Measurements from ENCODE around the gene SLC25A11. TPM values are rescaled to one million over a fixed set of nuclear protein-coding genes. Genes with fewer than 3 reads are reported as not detected.

The SLC25A11 gene
- total and polyA plus RNA-seq, 2 experiments from 2014 or later: 59.5 to 78.7 TPM

GRCh38 chr17:4945176-4945943, 5.5 kb upstream of the SLC25A11 start:
- 70% methylated on average over 7 of the region's 7 CpGs for WGBS (ENCODE audit: low lambda C conversion rate, missing lambda C conversion rate)
- DNase-seq (ENCODE audit: low spot score): peak; percentile 82
- H3K36me3 ChIP-seq (replicated peaks; ENCODE audit: insufficient read depth, low read depth): no peaks in the 10 kb centered on the region

DNA sequence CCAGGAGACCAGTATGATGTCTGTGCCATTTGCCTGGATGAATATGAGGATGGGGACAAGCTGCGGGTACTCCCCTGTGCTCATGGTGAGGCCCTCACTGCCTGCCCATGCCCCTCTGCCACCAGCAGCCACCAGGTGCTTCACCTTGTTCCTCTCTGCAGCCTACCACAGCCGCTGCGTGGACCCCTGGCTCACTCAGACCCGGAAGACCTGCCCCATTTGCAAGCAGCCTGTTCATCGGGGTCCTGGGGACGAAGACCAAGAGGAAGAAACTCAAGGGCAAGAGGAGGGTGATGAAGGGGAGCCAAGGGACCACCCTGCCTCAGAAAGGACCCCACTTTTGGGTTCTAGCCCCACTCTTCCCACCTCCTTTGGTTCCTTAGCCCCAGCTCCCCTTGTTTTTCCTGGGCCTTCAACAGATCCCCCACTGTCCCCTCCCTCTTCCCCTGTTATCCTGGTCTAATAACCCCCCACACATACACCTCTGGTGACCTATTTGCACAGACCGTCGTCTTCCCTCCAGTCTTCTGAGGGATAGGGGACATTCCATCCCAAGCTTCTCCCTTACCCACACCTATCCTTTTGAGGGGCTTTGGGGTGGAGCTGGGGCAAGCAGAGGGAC, 4.8 kb upstream of the SLC25A11 start:
- 81% methylated on average over 8 of the region's 8 CpGs for WGBS (ENCODE audit: low lambda C conversion rate, missing lambda C conversion rate)
- peaks cover 27% of the 10 kb centered on the region for H3K4me1 ChIP-seq (ENCODE audit: insufficient read depth)
- DNase-seq (ENCODE audit: low spot score): no peak
- no peaks in the 10 kb centered on the region for H3K27me3 ChIP-seq
- no peaks in the 10 kb centered on the region for H3K9me3 ChIP-seq (ENCODE audit: low read depth)
- H3K27ac ChIP-seq: peak overlapping the region; percentile 91
- no peak for TF ChIP-seq EZH2 (IDR thresholded peaks at IDR 0.05; ENCODE audit: borderline replicate concordance)
- TF ChIP-seq EZH2phosphoT487 (IDR thresholded peaks at IDR 0.05; ENCODE audit: low read depth, severe bottlenecking, unreplicated experiment): no peak
- TF ChIP-seq, protein P1, sequence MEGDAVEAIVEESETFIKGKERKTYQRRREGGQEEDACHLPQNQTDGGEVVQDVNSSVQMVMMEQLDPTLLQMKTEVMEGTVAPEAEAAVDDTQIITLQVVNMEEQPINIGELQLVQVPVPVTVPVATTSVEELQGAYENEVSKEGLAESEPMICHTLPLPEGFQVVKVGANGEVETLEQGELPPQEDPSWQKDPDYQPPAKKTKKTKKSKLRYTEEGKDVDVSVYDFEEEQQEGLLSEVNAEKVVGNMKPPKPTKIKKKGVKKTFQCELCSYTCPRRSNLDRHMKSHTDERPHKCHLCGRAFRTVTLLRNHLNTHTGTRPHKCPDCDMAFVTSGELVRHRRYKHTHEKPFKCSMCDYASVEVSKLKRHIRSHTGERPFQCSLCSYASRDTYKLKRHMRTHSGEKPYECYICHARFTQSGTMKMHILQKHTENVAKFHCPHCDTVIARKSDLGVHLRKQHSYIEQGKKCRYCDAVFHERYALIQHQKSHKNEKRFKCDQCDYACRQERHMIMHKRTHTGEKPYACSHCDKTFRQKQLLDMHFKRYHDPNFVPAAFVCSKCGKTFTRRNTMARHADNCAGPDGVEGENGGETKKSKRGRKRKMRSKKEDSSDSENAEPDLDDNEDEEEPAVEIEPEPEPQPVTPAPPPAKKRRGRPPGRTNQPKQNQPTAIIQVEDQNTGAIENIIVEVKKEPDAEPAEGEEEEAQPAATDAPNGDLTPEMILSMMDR (IDR thresholded peaks at IDR 0.05; ENCODE audit: poor library complexity): no peak
- H4K20me1 ChIP-seq (ENCODE audit: insufficient read depth, poor library complexity, severe bottlenecking): peaks cover 21% of the 10 kb centered on the region
- peaks cover 66% of the 10 kb centered on the region for H3K79me2 ChIP-seq
- no peaks in the 10 kb centered on the region for H3K9me2 ChIP-seq (replicated peaks; ENCODE audit: insufficient read depth)
- H2AFZ ChIP-seq: no peak overlapping the region
- no peak overlapping the region for H3K4me3 ChIP-seq
- peak overlapping the region; percentile 86 for H3K4me2 ChIP-seq
- no peaks in the 10 kb centered on the region for H3K36me3 ChIP-seq (replicated peaks; ENCODE audit: insufficient read depth, low read depth)

More at GRCh38 chr17:4945176-4945943, 5.5 kb upstream of the SLC25A11 start:
- H3K9me2 ChIP-seq (replicated peaks; ENCODE audit: insufficient read depth): no peaks in the 10 kb centered on the region
- peaks cover 21% of the 10 kb centered on the region for H4K20me1 ChIP-seq (ENCODE audit: insufficient read depth, poor library complexity, severe bottlenecking)
- H3K4me2 ChIP-seq: peak overlapping the region; percentile 86
- H3K4me1 ChIP-seq (ENCODE audit: insufficient read depth): peaks cover 31% of the 10 kb centered on the region
- peaks cover 66% of the 10 kb centered on the region for H3K79me2 ChIP-seq
- peak overlapping the region; percentile 100 for H3K27ac ChIP-seq
- H3K4me3 ChIP-seq: no peak overlapping the region
- H3K27me3 ChIP-seq: no peaks in the 10 kb centered on the region
- no peaks in the 10 kb centered on the region for H3K9me3 ChIP-seq (ENCODE audit: low read depth)
- TF ChIP-seq, protein P1 (IDR thresholded peaks at IDR 0.05; ENCODE audit: poor library complexity): no peak
- TF ChIP-seq EZH2 (IDR thresholded peaks at IDR 0.05; ENCODE audit: borderline replicate concordance) (no peak), EZH2phosphoT487 (IDR thresholded peaks at IDR 0.05; ENCODE audit: low read depth, severe bottlenecking, unreplicated experiment) (no peak)
- no peak overlapping the region for H2AFZ ChIP-seq

DNA sequence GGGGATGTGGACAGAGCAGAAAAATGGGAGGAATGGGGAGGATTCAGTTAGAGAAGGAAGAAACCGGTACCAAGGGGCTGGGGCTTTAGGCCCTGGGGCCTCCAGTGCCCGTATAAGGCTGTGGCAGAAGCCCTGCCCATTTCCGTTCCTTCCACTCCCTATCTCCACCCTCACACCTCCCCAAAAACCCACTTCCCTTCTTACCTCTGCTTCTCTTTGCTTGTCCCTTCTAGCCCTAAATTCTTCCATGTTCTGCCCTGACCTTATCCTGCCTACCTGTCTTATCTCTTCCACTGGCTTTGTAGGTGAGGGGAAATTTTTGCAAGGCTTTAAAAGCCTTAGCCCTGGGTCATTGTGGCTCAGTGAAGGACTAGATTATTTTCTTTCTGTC, 4.3 kb upstream of the SLC25A11 start:
- TF ChIP-seq EZH2 (IDR thresholded peaks at IDR 0.05; ENCODE audit: borderline replicate concordance) (no peak), EZH2phosphoT487 (IDR thresholded peaks at IDR 0.05; ENCODE audit: low read depth, severe bottlenecking, unreplicated experiment) (no peak)
- TF ChIP-seq, protein P1 (IDR thresholded peaks at IDR 0.05; ENCODE audit: poor library complexity): no peak
- Histone ChIP-seq H3K4me3 (no peak overlapping the region), H3K4me1 (ENCODE audit: insufficient read depth) (peaks cover 28% of the 10 kb centered on the region), H3K9me2 (replicated peaks; ENCODE audit: insufficient read depth) (no peaks in the 10 kb centered on the region), H3K9me3 (ENCODE audit: low read depth) (no peaks in the 10 kb centered on the region), H3K27me3 (no peaks in the 10 kb centered on the region), H4K20me1 (ENCODE audit: insufficient read depth, poor library complexity, severe bottlenecking) (peaks cover 21% of the 10 kb centered on the region), H2AFZ (no peak overlapping the region), H3K79me2 (peaks cover 68% of the 10 kb centered on the region), H3K36me3 (replicated peaks; ENCODE audit: insufficient read depth, low read depth) (no peaks in the 10 kb centered on the region), H3K4me2 (no peak overlapping the region), H3K27ac (peak overlapping the region; percentile 91)
- DNase-seq (ENCODE audit: low spot score): no peak
- WGBS (ENCODE audit: low lambda C conversion rate, missing lambda C conversion rate): 81% methylated on average over 3 of the region's 3 CpGs
